NCI-H345 treated with DMSO at 0.1 percent for 48 hours (cell line): ENCODE measurements around the gene ZMAT1.
"Not testable (repeated sequence)": the region's sequence is repeated elsewhere in the genome, so short reads cannot be mapped to it uniquely, and the experiment has no call there.

Experiments
- DNase-seq: peaks from one replicate; lab custom pipeline; 2025; ENCODE audit not compliant: unreplicated experiment; lab: John Stamatoyannopoulos, UW

Gene ZMAT1

DNA sequence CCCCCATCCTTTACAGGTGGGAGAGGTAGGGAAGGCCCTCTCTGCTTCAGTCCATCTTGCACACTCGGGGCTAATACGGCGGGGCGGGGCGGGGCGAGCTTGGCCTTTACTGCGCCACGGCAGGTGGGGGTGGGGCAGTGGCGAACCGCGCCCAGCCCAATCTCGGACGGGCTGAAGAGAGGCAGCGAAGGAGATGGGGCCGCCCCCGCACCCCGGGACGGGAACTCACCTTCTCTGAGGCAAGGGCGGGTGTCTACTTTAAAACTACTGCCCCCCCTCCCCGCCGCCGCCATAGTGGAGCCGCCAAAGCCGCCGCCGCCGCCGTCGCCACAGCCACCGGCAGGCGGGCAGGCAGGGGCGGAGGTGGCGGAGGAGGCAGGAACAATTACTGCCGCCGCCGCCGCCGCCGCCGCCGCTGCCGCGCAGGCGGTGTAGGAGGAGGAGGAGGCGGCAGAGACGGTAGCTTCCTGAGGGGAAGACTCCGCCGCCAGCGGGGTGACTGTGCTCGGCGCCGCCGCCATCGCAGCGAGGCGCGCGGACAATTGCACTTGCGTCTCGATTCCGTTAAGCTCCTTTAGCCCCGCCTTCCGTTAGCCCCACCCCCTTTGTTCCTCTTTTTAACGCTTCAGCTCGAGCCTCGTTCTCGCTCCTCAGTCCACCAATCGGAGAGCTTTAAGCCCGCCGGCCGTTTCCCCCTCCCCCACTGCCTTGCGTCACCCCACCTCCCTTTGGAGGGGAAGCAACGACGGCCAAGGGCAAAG is at the start of gene ZMAT1:
ZMAT1 (minus strand) TSS at position 540 of the 761 bp plus-strand sequence; CDS start at position 521, 19 bp downstream.
- DNase-seq = no peak

DNA sequence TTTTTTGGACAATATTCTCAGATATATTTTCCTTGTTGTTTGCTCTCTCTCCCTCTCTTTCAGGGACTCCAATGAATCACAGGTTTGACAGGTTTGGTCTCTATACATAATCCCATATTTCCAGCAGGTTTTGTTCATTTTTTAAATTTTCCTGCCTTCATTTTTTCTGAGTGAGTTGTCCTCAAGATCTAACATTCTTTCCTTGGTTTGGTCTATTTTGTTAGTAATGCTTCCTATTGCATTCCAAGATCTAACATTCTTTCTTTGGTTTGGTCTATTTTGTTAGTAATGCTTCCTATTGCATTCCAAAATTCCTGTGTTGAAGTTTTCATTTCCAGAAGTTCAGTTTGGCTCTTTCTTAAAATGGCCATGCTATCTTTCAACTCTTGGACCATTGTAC is 45.3 kb upstream of the ZMAT1 start:
- no peak for DNase-seq

DNA sequence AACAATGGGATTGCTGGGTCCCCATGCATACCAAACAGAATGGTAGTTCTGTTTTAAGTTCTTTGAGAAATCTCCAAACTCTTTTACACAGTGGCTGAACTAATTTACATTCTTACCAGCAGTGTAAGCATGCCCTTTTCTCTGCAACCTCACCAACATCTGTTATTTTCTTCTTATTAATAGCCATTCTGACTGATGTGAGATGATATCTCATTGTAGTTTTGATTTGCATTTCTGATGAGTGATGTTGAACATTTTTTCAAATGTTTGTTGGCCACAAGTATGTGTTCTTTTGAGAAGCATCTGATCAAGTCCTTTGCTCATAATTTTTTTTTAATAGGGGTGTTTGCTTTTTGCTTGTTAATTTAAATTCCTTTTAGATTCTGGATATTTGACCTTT is 41.2 kb upstream of the ZMAT1 start:
- no peak for DNase-seq

DNA sequence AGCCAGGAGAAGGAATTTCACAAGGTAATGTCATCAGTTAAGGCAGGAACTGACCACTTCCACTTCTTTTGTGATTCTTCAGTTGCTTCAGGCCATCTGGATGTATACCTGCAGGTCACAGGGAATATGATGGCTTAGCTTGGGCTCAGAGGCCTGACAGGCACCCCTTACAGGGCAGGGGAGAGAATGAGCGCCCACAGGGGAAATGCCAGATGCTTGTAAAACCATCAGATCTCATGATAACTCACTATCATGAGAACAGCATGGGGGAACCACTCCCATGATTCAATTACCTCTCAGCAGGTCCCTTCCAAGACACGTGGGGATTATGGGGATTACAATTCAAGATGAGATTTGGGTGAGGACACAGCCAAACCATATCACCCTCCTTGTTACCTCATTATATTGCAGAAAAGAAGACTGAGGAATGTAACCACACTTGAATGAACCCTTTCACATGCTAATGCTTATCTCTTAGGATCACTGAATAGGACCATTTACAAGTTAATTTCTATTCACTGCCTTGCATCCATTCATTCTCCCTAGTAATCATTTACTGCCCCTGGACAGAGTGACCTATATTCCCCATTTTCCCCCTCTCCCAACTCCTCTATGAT is 33.2 kb upstream of the ZMAT1 start:
- not testable (repeated sequence) for DNase-seq

DNA sequence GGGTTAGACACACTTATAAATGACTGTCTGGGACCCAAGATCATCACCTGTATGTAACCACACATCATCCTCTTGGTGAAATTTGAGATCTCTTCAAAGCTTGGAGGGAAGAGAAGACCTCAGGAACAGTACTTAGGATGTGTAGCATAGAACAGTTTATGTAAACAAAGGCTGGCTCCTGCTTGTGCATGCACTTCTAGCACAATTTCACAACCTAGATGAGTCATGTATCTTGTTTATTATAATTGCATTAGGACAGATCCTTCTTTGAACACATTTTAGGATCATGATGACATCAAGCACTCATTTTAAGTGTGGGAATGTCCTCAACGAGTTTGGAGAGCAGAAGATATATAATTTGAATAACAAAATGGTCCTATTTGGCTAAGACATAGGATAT is 26.3 kb upstream of the ZMAT1 start:
- DNase-seq = no peak

DNA sequence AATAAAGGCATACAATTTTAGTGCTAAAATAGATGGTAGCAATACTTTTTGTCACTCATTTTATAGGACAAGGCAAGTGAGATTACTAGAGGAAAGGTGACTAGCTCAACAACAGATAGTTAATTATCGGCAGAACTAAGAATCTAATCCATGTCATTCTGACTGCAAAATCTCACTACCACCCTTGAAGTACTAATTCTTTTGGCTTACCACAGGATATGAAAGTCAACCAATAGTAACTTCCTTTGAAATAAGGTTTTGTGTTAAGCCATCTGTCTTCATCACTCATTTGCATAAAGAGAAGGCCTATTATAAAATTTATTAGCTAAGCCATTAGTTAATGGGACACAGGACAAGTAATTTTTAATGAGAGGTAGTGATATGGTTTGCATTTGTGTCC is 25.3 kb upstream of the ZMAT1 start:
- DNase-seq = no peak

DNA sequence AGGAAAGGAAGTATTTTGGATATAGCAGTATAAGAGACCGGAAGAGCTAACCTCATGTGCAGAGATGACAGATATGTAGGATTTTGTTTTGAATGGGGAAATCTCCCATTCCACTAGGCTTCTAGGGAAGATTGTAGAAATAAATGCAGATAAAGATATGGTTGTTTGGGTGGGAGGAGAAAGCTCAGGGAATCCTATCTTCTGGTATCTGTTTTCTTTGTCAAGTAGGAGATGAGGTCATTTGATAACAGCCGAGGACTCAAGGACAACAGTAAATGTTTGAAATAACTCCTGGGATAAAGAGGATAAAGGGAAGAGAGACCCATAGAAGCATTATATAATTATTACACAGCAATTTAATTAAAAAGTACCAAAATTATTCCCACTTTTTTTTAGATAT is 24.7 kb upstream of the ZMAT1 start:
- DNase-seq = no peak

DNA sequence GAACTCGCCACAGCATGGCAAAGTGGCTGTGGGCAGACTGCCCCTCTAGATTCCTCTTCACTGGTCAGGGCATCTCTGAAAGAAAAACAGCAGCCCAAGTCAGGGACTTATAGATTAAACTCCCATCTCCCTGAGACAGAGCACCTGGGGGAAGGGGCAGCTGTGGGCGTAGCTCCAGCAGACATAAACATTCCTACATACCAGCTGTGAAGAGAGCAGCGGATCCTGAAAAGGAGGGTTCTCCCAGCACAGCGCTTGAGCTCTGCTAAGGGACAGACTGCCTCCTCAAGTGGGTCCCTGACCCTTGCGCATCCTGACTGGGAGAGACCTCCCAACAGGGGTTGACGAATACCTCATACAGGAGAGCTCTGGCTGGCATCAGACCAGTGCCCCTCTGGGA is 18.8 kb upstream of the ZMAT1 start:
- DNase-seq = no peak

DNA sequence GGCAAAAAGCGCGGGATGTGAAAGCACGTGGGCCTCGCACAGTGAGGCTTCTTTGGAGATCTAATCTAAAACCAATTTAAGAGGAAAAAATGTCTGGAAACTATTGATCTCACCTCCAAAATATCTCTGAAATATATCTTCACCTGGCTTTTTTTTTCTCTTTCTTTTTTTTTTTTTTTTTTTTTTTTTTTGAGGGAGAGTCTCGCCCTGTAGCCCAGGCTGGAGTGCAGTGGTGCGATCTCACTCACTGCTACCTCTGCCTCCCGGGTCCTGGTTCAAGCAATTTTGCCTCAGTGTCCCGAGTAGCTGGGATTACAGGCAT is 383 bp upstream of the ZMAT1 start:
- DNase-seq = no peak

DNA sequence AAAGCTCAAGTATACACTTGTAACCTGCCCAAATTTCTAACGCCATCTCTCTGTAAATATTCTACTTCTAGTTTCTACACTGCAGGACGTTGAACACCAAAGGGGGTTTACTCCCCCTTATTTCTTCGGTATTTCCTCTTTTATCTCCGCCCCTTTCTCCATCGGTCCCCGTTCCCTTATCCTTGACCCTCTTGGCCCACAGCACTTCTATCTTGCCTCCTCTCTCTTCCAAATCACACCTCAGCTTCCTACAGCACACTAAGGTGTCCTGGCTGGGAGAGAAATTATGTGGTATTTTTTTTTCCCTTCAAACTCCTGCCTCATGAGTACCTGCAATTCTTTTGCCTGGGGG is 715 bp downstream of the ZMAT1 start:
- no peak for DNase-seq

DNA sequence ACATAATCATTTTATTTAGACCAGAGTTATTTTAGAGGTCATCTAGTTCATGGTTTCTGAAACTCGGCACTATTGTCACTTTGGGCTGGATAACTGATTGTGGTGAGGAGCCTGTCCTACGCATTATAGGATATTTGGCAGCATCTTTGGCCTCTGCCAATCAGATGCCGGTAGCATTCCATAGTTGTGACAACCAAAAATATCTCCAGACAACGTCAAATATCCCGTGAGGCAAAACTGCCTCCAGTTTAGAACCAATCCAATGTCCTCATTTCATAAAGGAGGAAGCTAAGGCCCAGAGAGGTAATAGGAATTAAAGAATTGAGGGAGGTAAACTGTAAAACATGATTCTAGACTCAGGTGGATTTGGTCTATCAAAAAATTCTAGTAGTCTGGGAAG is 6.1 kb downstream of the ZMAT1 start:
- DNase-seq = no peak

DNA sequence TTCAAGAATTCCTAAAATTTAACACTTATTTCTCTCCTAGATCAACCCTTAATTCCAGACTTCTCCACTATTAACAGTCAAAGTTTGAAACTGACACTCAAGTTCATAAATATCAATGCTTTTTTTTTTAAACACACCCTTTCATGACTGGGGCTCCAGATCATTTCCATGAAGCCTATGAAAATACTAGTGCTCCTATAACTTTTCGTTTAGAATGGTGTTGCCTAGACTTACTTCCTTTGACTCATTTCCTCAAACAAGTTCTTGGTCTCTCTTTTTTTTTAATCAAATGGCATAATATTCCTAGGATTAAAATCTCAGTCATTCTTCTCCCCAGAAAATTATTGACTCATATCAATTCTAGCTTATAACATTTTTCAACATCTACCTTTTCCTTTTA is 13.1 kb downstream of the ZMAT1 start:
- no peak for DNase-seq

DNA sequence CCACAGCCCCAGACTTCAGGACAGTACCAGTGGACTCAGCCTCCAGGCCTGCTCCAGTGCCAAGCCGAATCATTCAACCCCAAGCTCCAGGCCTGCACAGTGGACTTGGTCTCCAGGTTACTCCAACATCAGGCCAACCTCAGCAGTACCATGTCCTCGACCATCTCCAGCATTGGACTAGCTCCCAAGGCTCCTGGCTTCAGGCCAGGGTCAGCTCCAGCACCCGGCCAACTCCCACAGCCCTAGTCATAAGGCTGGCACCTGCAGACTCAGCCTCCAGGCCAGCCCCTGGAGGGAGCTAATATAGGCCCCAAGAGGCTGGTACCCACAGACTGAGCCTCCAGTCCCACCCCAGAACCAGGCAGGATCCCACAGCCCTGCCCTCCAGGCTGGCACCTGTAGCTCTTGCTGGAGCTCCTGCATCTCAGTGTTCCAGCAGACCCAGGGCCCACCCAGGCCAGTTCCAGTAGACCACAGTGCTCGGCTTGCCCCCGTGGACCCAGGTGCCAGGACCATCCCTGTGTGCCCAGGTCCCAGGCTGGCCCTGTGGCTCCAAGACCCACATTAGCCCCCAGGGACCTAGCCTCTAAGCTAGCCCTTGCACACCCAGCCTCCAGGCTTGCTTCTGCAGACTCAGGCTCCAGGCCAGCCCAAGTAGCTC is 25.6 kb downstream of the ZMAT1 start:
- DNase-seq = no peak

DNA sequence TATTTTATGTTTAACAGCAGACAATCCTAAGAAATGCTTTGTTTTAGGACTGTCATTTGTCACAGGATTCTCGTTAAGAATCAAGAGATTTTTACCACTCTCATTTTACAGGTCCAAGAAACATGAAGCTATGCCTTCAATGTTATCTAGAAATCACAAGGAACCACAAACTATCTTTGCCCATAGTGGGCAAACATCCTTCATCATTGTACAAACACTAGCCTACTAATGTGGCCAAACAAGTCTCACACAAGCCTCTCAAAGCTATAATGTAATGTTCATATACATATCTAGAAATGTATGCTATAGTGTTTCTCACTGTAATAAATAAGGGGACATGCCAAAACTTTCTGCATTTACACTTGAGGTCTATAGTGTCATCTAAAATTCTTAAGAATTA is 26.8 kb downstream of the ZMAT1 start:
- DNase-seq = no peak
